Esophagus muscularis mucosa (tissue), 3 donors: Measurements from ENCODE around the gene RPS5.

Experiments used
- CTCF ChIP-seq, 3 experiments: fragments of 200-600 bp in 2 of 3; fragments of 450-650 bp in 1 of 3; sonication (generic) in 2 of 3; IDR thresholded peaks; one replicate each; pipeline ENCODE4 v1.5.1; 2017 to 2019; ENCODE audit warnings: antibody characterized with exemption in 3 of 3, mild to moderate bottlenecking in 2 of 3, moderate library complexity in 1 of 3
- POLR2A ChIP-seq: fragments of 450-650 bp; IDR thresholded peaks from one replicate; pipeline ENCODE4 v1.6.1; 2017; ENCODE audit warnings: antibody characterized with exemption, moderate library complexity, mild to moderate bottlenecking, low read depth

GRCh38 chr19:58338825-58339558 is 48.1 kb upstream of the RPS5 start:
- TF ChIP-seq CTCF (IDR thresholded peaks at IDR 0.05) (no peak), POLR2A (no peak)
